Measurements from ENCODE around the gene TRIM43.
"Not testable (repeated sequence)": the region's sequence is repeated elsewhere in the genome, so short reads cannot be mapped to it uniquely, and the experiment has no call there.

- not testable (repeated sequence) for TF ChIP-seq MAZ (IDR thresholded peaks at IDR 0.05; ENCODE audit: borderline replicate concordance, low read depth, low read length); CEBPB (IDR thresholded peaks at IDR 0.05; ENCODE audit: low read depth, low read length)
- TF ChIP-seq, protein P1, sequence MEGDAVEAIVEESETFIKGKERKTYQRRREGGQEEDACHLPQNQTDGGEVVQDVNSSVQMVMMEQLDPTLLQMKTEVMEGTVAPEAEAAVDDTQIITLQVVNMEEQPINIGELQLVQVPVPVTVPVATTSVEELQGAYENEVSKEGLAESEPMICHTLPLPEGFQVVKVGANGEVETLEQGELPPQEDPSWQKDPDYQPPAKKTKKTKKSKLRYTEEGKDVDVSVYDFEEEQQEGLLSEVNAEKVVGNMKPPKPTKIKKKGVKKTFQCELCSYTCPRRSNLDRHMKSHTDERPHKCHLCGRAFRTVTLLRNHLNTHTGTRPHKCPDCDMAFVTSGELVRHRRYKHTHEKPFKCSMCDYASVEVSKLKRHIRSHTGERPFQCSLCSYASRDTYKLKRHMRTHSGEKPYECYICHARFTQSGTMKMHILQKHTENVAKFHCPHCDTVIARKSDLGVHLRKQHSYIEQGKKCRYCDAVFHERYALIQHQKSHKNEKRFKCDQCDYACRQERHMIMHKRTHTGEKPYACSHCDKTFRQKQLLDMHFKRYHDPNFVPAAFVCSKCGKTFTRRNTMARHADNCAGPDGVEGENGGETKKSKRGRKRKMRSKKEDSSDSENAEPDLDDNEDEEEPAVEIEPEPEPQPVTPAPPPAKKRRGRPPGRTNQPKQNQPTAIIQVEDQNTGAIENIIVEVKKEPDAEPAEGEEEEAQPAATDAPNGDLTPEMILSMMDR (conservative IDR thresholded peaks at IDR 0.05; ENCODE audit: low read depth, low read length): not testable (repeated sequence)
Measured at GRCh38 chr2:95642360-95642759, 50.6 kb downstream of the TRIM43 start.

Measured in IMR-90 (cell line).